Stimulated activated effector memory CD8-positive, alpha-beta T cell treated with anti-CD3 and anti-CD28 coated beads, Interleukin-12 subunit alpha, Interleukin-12 subunit beta, amount 100 ng/mL, for 72 hours (primary cell): ENCODE results near the gene WTIP.
"Not testable (repeated sequence)": the region's sequence is repeated elsewhere in the genome, so short reads cannot be mapped to it uniquely, and the experiment has no call there.

Experiments
- ATAC-seq: fragments of 150-1000 bp; cut with Tn5 transposase; 2 replicates; pipeline ENCODE4 v1.10.0; 2021
- DNase-seq, 2 donors: peaks; one replicate each; pipeline ENCODE4 v3.0.0; 2021 to 2022; ENCODE audit warnings: low spot score in 2 of 2
- H3K27ac Mint-ChIP-seq: one replicate; pipeline ENCODE4 v1.8.0; 2022; ENCODE audit warnings: mild to moderate bottlenecking, mixed read lengths
- H3K36me3 Mint-ChIP-seq: one replicate; pipeline ENCODE4 v1.8.0; 2022; ENCODE audit warnings: mild to moderate bottlenecking, mixed read lengths
- H3K4me1 Mint-ChIP-seq: one replicate; pipeline ENCODE4 v1.8.0; 2022; ENCODE audit warnings: mixed read lengths
- H3K4me3 Mint-ChIP-seq: one replicate; pipeline ENCODE4 v1.8.0; 2022; ENCODE audit warnings: mild to moderate bottlenecking, mixed read lengths
- H3K9me3 Mint-ChIP-seq: one replicate; pipeline ENCODE4 v1.8.0; 2022; ENCODE audit warnings: mixed read lengths

WTIP gene

DNA sequence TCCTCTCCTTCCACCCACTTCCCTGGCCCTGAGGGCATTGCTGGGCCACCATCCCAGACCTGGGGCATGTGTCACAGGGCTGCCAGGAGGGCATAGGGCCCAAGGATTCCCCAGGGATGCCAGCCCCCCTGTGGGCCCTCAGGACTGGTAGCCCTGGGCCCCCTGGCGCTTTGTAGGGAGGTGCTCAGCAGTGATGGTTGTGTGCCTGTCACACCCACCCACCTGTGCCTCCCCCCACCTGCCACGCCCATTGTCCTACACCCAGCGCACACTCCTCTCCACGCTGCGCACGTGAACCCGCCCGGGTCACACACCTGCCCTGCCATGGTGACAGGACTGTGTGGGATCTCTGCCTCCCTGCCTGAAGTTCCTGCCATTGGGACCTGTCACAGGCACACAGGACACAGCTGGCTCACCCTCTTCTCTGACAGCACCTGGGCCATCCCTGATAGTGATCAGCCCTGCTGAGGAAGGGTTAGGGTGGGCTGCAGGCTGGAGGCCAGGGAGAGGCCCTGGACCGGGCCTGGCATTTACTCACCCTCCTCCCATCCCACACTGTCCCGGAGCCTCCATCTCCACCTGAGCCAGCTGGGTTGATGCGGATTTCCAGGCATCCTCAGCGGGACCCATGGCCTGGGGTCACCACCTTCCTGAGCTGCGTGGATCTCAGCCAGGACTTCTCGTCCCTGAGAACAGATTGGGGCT lies 23.9 kb downstream of the WTIP start:
- no peaks in the 10 kb centered on the region for H3K36me3 Mint-ChIP-seq
- no peak for DNase-seq
- no peaks in the 10 kb centered on the region for H3K4me1 Mint-ChIP-seq
- H3K27ac Mint-ChIP-seq = no peak overlapping the region
- no peaks in the 10 kb centered on the region for H3K9me3 Mint-ChIP-seq
- no peak overlapping the region for H3K4me3 Mint-ChIP-seq
- no peak for ATAC-seq

DNA sequence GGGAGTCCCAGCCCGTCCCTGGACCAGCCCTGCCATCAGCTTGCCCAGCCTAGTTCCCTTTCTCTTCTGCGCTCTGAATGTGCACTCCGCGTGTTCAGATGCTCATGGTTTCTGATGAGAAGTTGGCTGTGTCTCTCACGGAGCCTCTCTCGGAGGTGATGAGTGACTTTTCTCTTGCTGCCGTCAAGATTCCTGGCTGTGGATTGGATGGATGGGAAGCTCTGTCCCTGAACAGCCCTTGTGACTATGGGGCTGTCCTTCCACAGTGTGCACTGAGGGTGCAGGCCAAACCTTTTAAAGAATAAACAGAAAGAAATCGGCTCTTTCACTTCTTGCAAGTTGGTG lies 24.4 kb downstream of the WTIP start:
- no peak overlapping the region for H3K27ac Mint-ChIP-seq
- H3K4me3 Mint-ChIP-seq = no peak overlapping the region
- H3K4me1 Mint-ChIP-seq = no peaks in the 10 kb centered on the region
- H3K9me3 Mint-ChIP-seq = no peaks in the 10 kb centered on the region
- no peak for ATAC-seq
- DNase-seq = no peak
- no peaks in the 10 kb centered on the region for H3K36me3 Mint-ChIP-seq

DNA sequence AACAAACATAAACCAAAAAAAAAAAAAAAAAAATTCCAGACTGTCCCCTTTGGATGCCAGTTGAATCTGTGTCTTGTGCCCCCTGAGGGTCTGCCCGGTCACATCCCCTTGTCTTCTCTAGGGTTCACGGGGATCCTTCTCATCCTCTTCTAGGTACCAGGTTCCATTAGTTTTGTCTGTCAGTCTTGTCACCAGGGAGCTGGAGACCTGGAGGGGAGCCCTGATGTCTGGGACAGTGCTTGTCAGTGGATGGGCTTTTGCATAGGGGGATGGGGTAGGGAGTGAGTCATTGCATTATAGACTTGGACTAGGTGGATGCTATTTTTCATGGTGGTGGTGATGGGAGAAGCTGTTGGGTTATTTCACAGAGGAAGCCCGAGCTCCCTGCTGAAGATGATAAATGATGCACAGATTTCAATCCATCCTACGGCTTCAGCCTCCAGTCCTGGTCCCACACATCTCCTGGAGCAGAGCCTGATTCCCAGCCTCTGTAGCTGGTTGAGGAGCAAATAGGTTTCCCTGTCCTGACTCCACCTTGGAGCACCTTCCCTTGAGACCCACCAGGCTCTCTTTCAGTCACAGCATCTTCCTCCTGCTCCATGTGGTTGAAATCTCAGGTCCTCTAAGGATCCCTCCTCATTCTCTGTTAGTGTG lies 26.0 kb downstream of the WTIP start:
- DNase-seq = no peak

DNA sequence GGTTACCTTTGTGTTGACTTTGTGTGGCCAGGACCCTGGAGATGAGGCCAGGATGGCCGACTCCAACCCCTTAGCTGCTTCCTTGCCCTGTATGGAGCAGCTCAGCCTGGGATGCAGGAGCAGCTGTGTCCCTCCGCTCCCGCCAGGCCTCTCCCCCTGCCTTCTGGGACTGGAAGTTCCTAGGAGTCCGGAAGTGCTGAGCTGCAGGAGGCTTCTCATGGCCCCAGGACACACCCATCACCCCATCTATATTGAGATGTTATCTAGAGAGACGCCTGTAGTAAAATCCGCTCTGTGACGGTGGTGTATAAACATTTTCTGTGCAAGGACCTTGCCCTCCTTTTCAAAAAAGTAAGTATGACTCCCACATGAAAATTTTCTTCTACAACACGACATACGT lies 27.0 kb downstream of the WTIP start:
- no peaks in the 10 kb centered on the region for H3K4me1 Mint-ChIP-seq
- no peak for DNase-seq
- H3K27ac Mint-ChIP-seq = no peak overlapping the region
- H3K9me3 Mint-ChIP-seq = no peaks in the 10 kb centered on the region
- H3K36me3 Mint-ChIP-seq = no peaks in the 10 kb centered on the region
- H3K4me3 Mint-ChIP-seq = no peak overlapping the region
- no peak for ATAC-seq

More for the DNA sequence above, 26.0 kb downstream of the WTIP start:
- H3K36me3 Mint-ChIP-seq = no peaks in the 10 kb centered on the region
- no peak overlapping the region for H3K4me3 Mint-ChIP-seq
- no peak for ATAC-seq
- H3K27ac Mint-ChIP-seq = no peak overlapping the region
- H3K4me1 Mint-ChIP-seq = no peaks in the 10 kb centered on the region
- H3K9me3 Mint-ChIP-seq = no peaks in the 10 kb centered on the region

DNA sequence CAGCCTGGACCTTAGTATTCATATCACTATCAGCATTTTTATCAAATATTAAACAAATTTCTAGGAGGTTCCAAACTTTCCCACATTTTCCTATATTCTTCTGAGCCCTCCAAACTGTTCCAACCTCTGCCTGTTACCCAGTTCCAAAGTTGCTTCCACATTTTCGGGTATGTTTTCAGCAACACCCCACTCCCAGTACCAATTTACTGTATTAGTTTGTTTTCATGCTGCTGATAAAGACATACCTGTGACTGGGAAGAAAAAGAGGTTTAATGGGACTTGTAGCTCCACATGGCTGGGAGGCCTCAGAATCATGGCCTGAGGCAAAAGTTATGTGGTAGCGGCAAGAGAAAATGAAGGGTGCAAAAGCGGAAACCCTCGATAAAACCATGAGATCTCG lies 29.3 kb downstream of the WTIP start:
- H3K27ac Mint-ChIP-seq, H3K36me3 Mint-ChIP-seq, H3K4me1 Mint-ChIP-seq, ATAC-seq, H3K9me3 Mint-ChIP-seq, H3K4me3 Mint-ChIP-seq: not testable (repeated sequence)
- peak in 1 of 2 donors; percentile 20 for DNase-seq

DNA sequence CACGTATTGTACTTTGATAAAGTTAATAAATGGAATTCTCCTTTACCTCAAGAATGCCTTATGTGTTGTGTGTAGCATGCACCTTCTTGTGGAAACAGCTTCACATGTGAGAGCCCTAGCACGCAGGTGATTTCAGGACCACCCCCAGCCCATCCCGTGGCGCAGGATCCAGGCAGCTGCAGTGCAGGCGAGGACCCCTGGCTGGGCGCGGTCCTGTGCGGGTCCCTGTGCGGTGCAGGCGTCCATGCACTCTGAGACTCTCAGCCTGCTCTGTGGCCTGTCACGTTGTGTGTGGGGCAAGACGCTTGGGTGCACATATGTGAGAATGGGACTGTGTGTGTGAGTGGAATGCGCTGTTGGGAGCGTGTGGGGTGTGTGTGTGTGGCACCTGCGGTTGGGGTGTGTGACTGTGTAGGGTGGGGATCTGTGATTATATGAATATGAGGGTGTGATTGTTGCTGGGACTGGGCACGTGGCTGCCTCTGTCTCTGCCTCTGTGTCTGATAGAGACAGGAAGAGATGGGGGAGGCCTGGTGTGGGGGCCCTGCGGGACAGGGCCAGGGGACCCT lies 30.8 kb downstream of the WTIP start:
- H3K4me3 Mint-ChIP-seq = no peak overlapping the region
- ATAC-seq = no peak
- no peaks in the 10 kb centered on the region for H3K9me3 Mint-ChIP-seq
- no peaks in the 10 kb centered on the region for H3K4me1 Mint-ChIP-seq
- no peaks in the 10 kb centered on the region for H3K36me3 Mint-ChIP-seq
- no peak for DNase-seq
- H3K27ac Mint-ChIP-seq = no peak overlapping the region

DNA sequence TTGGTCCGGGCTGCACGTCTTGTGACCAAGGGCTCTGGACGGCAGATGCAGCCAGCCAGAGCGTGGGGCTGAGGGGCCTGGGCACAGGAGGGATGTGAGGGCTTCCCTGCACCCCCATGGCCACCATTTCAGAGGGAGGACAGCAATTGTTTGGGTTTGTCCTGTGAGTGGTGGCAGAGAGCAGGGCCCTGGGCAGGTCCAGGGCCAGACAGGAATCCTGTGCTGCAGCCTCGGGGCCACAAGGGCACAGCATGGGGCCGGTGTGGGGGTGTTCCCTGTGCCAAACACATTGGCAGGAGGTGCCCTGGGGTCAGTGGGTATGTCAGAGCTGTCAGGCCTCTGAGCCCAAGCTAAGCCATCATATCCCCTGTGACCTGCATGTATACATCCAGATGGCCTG lies 32.2 kb downstream of the WTIP start:
- no peaks in the 10 kb centered on the region for H3K36me3 Mint-ChIP-seq
- no peaks in the 10 kb centered on the region for H3K4me1 Mint-ChIP-seq
- no peak for DNase-seq
- H3K27ac Mint-ChIP-seq = no peak overlapping the region
- ATAC-seq = no peak
- H3K4me3 Mint-ChIP-seq = no peak overlapping the region
- no peaks in the 10 kb centered on the region for H3K9me3 Mint-ChIP-seq

DNA sequence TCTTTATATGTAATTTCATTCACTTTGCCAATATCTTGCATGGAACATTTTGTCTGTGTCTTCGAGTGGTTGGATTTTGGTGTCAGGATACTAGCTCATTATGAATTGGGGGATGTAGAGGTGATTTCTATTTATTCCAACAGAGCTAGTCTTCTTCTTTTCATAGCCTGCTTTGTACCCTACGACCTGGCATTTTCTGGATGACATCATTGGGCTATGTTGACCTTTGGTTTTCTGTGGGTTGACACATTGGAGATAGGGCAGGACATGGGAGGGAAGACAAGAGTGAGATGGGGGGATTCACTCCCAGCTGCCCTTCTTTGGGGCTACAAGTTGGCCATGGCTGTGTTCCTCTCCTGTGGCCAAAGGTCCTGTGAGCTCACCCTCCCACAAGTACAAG lies 38.0 kb downstream of the WTIP start:
- H3K4me3 Mint-ChIP-seq = no peak overlapping the region
- H3K36me3 Mint-ChIP-seq = no peaks in the 10 kb centered on the region
- DNase-seq (no peak), ATAC-seq (no peak)
- no peaks in the 10 kb centered on the region for H3K4me1 Mint-ChIP-seq
- no peak overlapping the region for H3K27ac Mint-ChIP-seq
- H3K9me3 Mint-ChIP-seq = no peaks in the 10 kb centered on the region

DNA sequence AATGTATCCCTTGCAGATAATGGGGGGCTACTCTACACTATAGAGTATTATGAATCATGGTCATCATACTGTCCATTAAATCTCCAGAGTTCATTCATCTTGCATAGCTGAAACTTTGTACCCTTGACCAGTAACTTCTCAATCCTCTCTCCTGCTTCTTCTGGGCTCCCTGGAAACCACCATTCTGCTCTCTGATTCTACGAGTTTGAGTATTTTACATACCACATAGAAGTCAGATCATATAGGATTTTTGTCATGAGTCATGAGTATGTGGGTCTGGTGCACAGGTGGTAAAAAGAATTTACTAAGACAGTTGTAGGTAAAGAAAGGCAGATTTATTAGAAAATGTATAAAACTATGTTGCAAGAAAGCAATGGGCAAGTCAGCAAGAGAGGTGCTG lies 41.9 kb downstream of the WTIP start:
- no peak for ATAC-seq
- H3K9me3 Mint-ChIP-seq = no peaks in the 10 kb centered on the region
- DNase-seq = no peak
- H3K27ac Mint-ChIP-seq = no peak overlapping the region
- H3K4me1 Mint-ChIP-seq = no peaks in the 10 kb centered on the region
- H3K4me3 Mint-ChIP-seq = no peak overlapping the region
- no peaks in the 10 kb centered on the region for H3K36me3 Mint-ChIP-seq

DNA sequence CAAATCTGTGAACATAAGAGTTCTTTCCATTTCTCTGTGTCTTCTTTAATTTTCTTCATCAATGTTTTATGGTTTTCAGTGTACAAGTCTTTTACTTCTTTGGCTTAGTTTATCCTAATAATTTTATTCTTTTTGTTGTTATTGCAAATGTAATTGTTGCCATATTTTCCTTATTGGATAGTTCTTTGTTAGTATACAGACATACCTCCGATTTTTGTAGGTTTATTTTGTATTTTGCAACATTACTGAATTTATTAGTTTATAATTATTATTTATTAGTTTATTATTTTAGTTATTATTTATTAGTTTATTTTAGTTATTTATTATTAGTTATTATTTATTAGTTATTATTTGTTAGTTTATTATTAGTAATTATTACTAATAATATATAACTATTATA lies 43.4 kb downstream of the WTIP start:
- DNase-seq = no peak
- Mint-ChIP-seq H3K9me3 (no peaks in the 10 kb centered on the region), H3K4me3 (no peak overlapping the region), H3K36me3 (no peaks in the 10 kb centered on the region), H3K4me1 (no peaks in the 10 kb centered on the region), H3K27ac (no peak overlapping the region)
- no peak for ATAC-seq

DNA sequence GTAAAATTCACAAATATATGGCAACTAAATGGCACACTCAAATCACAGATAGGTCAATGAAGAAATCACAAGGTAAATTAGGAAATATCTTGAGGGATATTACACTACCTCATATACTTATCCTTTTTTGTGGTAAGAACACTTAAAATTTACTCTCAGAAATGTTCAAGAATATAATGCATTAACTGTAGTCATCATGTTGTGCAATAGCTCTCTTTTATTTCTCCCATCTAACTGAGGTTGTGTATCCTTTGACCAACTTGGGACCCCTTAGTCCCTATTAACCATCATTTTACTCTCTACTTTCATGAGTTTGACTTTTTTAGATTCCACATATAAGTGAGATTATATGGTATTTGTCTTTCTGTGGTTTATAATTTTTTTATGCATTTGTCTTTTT lies 52.6 kb downstream of the WTIP start:
- DNase-seq = no peak
- no peak for ATAC-seq
- no peaks in the 10 kb centered on the region for H3K36me3 Mint-ChIP-seq
- no peak overlapping the region for H3K27ac Mint-ChIP-seq
- no peaks in the 10 kb centered on the region for H3K4me1 Mint-ChIP-seq
- no peak overlapping the region for H3K4me3 Mint-ChIP-seq
- H3K9me3 Mint-ChIP-seq = no peaks in the 10 kb centered on the region

DNA sequence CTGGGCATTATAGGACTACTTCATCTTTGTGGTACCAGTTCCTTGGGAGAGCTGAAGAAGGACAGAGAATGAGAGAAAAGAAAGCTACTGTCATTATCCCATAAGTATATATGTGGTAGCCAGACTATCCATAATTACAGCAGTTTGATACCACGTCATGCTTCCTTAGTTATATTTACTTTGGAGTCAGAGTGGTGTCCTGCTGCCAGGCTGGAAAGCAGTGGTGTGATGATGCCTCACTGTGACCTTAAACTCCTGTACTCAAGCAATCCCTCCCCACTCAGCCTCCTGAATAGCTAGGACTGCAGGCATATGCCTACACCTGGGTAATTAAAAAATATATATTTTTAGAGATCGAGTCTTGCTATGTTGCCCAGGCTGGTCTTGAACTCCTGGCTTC lies 57.8 kb downstream of the WTIP start:
- Mint-ChIP-seq H3K4me3 (no peak overlapping the region), H3K27ac (no peak overlapping the region), H3K4me1 (no peaks in the 10 kb centered on the region), H3K9me3 (peaks cover 5% of the 10 kb centered on the region), H3K36me3 (no peaks in the 10 kb centered on the region)
- DNase-seq (no peak), ATAC-seq (no peak)

DNA sequence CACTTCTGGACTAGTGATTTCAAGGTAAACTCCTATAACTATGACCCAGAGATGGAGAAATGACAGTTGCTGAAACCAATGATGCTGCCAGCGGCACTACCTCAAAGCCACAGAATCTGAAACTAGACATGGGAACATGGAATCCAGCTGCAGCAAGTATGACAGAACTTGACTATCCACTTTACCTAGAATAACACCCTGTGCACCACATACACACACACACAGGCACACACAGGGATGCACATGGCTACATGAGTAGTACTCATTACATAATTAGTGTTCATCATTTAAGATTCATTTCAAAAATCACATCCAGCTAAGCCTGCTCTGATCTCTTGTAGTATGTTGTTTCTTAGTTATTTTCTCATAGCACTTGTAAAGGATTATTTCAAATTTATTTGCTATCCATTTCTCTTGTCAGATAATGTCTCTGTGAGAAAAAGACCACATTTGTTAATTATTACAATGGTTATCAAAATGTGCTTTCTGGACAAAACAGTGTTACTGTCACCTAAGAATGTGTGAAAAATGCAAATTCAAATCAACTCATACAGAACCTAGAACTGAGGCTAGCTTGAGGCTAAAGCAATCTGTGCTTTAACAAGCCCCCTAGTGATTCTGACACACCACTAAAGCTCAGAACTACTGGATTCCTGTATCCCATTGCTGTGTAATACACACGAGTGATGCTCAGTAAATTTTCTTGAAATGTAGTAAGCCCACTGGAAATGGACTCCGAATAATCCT lies 59.4 kb downstream of the WTIP start:
- no peak overlapping the region for H3K4me3 Mint-ChIP-seq
- H3K9me3 Mint-ChIP-seq = peaks cover 5% of the 10 kb centered on the region
- ATAC-seq = no peak
- H3K4me1 Mint-ChIP-seq = no peaks in the 10 kb centered on the region
- no peak for DNase-seq
- H3K36me3 Mint-ChIP-seq = no peaks in the 10 kb centered on the region
- no peak overlapping the region for H3K27ac Mint-ChIP-seq

DNA sequence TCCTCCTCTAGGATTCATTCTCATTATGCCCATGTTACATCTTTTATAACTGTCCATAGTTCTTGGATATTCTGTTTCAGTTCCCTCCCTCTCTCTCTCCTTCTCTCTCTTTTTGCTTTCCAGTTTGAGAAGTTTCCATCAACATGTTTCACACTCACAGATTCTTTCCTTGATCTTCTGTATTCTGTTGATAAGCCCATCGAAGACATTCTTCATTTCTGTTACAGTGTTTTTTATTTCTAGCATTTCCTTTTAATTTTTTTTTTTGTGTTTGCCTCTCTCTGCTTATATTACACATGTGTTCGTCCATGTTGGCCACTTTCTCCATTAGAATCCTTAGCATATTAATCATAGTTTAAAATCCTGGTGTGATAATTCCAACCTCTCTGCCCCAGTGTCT lies 68.3 kb downstream of the WTIP start:
- no peak overlapping the region for H3K27ac Mint-ChIP-seq
- peaks cover 16% of the 10 kb centered on the region for H3K9me3 Mint-ChIP-seq
- no peaks in the 10 kb centered on the region for H3K4me1 Mint-ChIP-seq

DNA sequence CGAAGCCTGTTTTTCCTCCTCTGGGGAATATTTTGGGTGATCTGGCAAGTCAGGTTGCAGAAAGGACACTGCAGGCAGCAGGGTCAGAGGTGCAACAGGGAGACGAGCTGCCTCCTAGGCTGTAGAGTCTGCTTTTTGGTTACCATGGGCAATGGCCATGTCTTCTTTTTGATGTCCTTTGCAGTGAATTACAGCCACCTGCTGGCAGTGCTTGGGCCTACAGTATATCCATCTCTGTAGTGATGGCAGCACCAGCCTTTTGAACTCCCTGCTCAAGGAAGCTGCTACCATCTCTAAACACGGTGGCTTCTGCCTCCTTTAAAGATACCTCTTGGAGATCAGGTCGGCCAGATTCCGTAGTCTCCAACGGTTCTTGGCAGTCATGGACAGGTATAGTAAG lies 73.9 kb downstream of the WTIP start:
- no peaks in the 10 kb centered on the region for H3K9me3 Mint-ChIP-seq
- ATAC-seq (no peak), DNase-seq (no peak)
- no peak overlapping the region for H3K4me3 Mint-ChIP-seq
- no peaks in the 10 kb centered on the region for H3K4me1 Mint-ChIP-seq
- H3K27ac Mint-ChIP-seq = no peak overlapping the region
- no peaks in the 10 kb centered on the region for H3K36me3 Mint-ChIP-seq

More for the DNA sequence above, 68.3 kb downstream of the WTIP start:
- Mint-ChIP-seq H3K4me3 (no peak overlapping the region), H3K36me3 (no peaks in the 10 kb centered on the region)
- ATAC-seq = no peak
- no peak for DNase-seq

DNA sequence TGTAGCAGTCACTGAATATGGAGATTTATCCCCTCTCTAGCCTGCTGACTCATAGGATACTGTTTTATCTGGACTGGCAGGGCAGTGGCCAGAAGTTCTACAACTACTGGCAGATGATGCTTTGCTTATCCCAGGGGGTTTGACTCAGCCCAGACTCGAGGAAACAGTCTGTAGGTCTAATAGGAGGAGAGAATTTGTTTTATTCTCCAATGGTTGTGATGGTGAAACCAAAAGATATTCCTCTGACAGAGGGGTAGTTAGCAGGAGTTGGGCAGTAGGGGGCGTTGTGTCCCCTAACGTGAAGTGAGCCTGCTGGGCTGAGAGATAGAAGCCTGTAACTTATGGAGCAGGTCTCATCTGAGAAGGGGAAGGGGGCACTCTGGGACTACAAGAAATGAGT lies 74.9 kb downstream of the WTIP start:
- Mint-ChIP-seq H3K4me1 (no peaks in the 10 kb centered on the region), H3K4me3 (no peak overlapping the region), H3K9me3 (peaks cover 2% of the 10 kb centered on the region), H3K27ac (no peak overlapping the region), H3K36me3 (no peaks in the 10 kb centered on the region)
- DNase-seq (peak in 1 of 2 donors; percentile 55), ATAC-seq (peak; percentile 46)
